PFSK-1 (cell line): ENCODE measurements around the gene TMEM154.

Experiments
- FOXP2 ChIP-seq: optimal IDR thresholded peaks from 2 replicates; pipeline ENCODE3; 2011; ENCODE audit warnings: borderline replicate concordance, control low read depth, inconsistent platforms; ENCODE audit not compliant: insufficient read depth; ENCODE audit errors: extremely low read length, extremely low read depth
- POLR2AphosphoS5 ChIP-seq: IDR thresholded peaks from 2 replicates; pipeline ENCODE4 v1.6.1; 2012; ENCODE audit warnings: low read depth, mild to moderate bottlenecking, control low read depth, low read length, moderate library complexity
- REST ChIP-seq, 2 experiments: IDR thresholded peaks; 2 replicates each; pipeline versions ENCODE4 v1.6.1 to v1.8.0; 2011 to 2012; ENCODE audit warnings: low read depth in 2 of 2, low read length in 2 of 2, control low read depth in 1 of 2, inconsistent platforms in 1 of 2, mild to moderate bottlenecking in 1 of 2, moderate library complexity in 1 of 2; ENCODE audit not compliant: insufficient read depth in 1 of 2
- SIN3A ChIP-seq: IDR thresholded peaks from 2 replicates; pipeline ENCODE4 v1.6.1; 2012; ENCODE audit warnings: mild to moderate bottlenecking, low read length, moderate library complexity, borderline replicate concordance; ENCODE audit not compliant: insufficient read depth
- TAF1 ChIP-seq: IDR thresholded peaks from 2 replicates; pipeline ENCODE4 v1.6.1; 2012; ENCODE audit warnings: low read length, control low read depth, borderline replicate concordance; ENCODE audit not compliant: insufficient read depth

Gene TMEM154

GRCh38 chr4:152571770-152572169, 108.0 kb downstream of the TMEM154 start:
- TF ChIP-seq TAF1: no peak
- no peak for TF ChIP-seq REST (IDR thresholded peaks at IDR 0.05; ENCODE audit: insufficient read depth in 1 of 2, low read depth in 2 of 2, low read length in 2 of 2)
- TF ChIP-seq POLR2AphosphoS5: no peak
- no peak for TF ChIP-seq SIN3A
- no peak for TF ChIP-seq FOXP2

GRCh38 chr4:152571296-152571695, 108.5 kb downstream of the TMEM154 start:
- no peak for TF ChIP-seq FOXP2
